AG04450 (cell line): ENCODE results near the gene CLIC3. TPM values are rescaled to one million over a fixed set of nuclear protein-coding genes. Genes with fewer than 3 reads are reported as not detected.

ENCODE experiments used
- CTCF ChIA-PET: fragments of 300-600, 350-600 bp; formaldehyde crosslinking; extraction: SDS; loops from one replicate; lab custom pipeline; 2022; ENCODE audit warnings: antibody characterized with exemption, inconsistent platforms; lab: Charles Lee
- POLR2A ChIA-PET: fragments of 350-600 bp; formaldehyde crosslinking; extraction: SDS; loops from one replicate; lab custom pipeline; 2021; ENCODE audit warnings: antibody characterized with exemption, inconsistent platforms; lab: Yijun Ruan, JAX
- DNase-seq: peaks from one replicate; pipeline ENCODE4 v3.0.0-alpha.2; 2011; ENCODE audit warnings: low read depth, low spot score
- H3K27ac ChIP-seq: one replicate; pipeline ENCODE4 v1.5.1; 2012; ENCODE audit warnings: low read depth, low read length, control low read depth
- H3K27me3 ChIP-seq: one replicate; pipeline ENCODE4 v1.6.0; 2012; ENCODE audit warnings: low read length; ENCODE audit not compliant: control insufficient read depth, insufficient read depth
- H3K4me3 ChIP-seq: 2 replicates; pipeline ENCODE4 v1.5.1; 2011; ENCODE audit warnings: mild to moderate bottlenecking, low read depth, low read length, control low read depth
- H3K9me3 ChIP-seq: 2 replicates; pipeline ENCODE4 v1.5.1; 2012; ENCODE audit warnings: low read length; ENCODE audit not compliant: control insufficient read depth, insufficient read depth
- CTCF ChIP-seq: IDR thresholded peaks from 2 replicates; pipeline ENCODE4 v1.5.1; 2011; ENCODE audit warnings: low read depth, low read length, control low read depth, inconsistent platforms
- polyA plus RNA-seq: library from polyadenylated mRNA; depleted of rRNA; stranded (reverse); fragments of >200 nt; gene quantifications from 2 replicates; pipeline ENCODE4 v1.2.3, GENCODE V29; 2011

CLIC3 gene
- polyA plus RNA-seq, 1 experiment = 0.42 TPM

GRCh38 chr9:136991993-136992818, 4.2 kb downstream of the CLIC3 start, which contains the start of gene PAXX:
Gene PAXX (plus strand): TSS chr9:136992422. CDS start chr9:136992444, 22 bp downstream.
- no peak within 1 kb of the TSS for H3K27ac ChIP-seq
- CTCF ChIA-PET = interaction anchor here (0.6 to 2.8 kb wide), 4 partner anchors 37 to 72 kb away, joined by 3 to 11 read pairs (median 3); no protein-coding TSS in a partner anchor
- POLR2A ChIA-PET = interaction anchor here (0.6 to 1.1 kb wide), 4 partner anchors 8 to 284 kb away, joined by 3 to 4 read pairs (median 3); partner anchors contain the start of gene EDF1

GRCh38 chr9:136990242-136990911, 6.0 kb downstream of the CLIC3 start:
- no peak for DNase-seq
- ChIA-PET POLR2A (no interaction called here), CTCF (no interaction called here)
- TF ChIP-seq CTCF = no peak
- Histone ChIP-seq H3K9me3 (peaks cover 12% of the 10 kb centered on the region), H3K27ac (no peak overlapping the region), H3K27me3 (peaks cover 17% of the 10 kb centered on the region), H3K4me3 (no peak overlapping the region)

More at GRCh38 chr9:136991993-136992818, 4.2 kb downstream of the CLIC3 start, which contains the start of gene PAXX:
- peak; percentile 57 for DNase-seq
- Histone ChIP-seq H3K27me3 (peaks cover 6% of the 10 kb centered on the region), H3K4me3 (peak within 1 kb of the TSS; percentile 74), H3K9me3 (peaks cover 12% of the 10 kb centered on the region)
- TF ChIP-seq CTCF = no peak

- peaks cover 12% of the 10 kb centered on the region for H3K9me3 ChIP-seq
- POLR2A ChIA-PET = no interaction called here
- H3K27ac ChIP-seq = no peak overlapping the region
- no peak overlapping the region for H3K4me3 ChIP-seq
- DNase-seq = no peak
- H3K27me3 ChIP-seq = peaks cover 31% of the 10 kb centered on the region
- CTCF ChIA-PET = interaction anchor here (1.1 to 1.4 kb wide), 2 partner anchors 46 to 248 kb away, joined by 3 read pairs; no protein-coding TSS in a partner anchor
- TF ChIP-seq CTCF = no peak
Measured at GRCh38 chr9:136988872-136989271, 7.5 kb downstream of the CLIC3 start.

GRCh38 chr9:136985853-136986252, 10.5 kb downstream of the CLIC3 start:
- Histone ChIP-seq H3K27ac (no peak overlapping the region), H3K4me3 (no peak overlapping the region), H3K27me3 (peaks cover 43% of the 10 kb centered on the region), H3K9me3 (peaks cover 7% of the 10 kb centered on the region)
- no peak for DNase-seq
- no peak for TF ChIP-seq CTCF
- CTCF ChIA-PET = no interaction called here
- POLR2A ChIA-PET = no interaction called here
